Measurements from ENCODE around the gene PLCB2.

Gene PLCB2

GRCh38 chr15:40287968-40288367, 19.8 kb downstream of the PLCB2 start:
- H3K9me3 ChIP-seq (ENCODE audit: control insufficient read depth in 1 of 2, low read length in 2 of 2) = no peaks in the 10 kb centered on the region
- H3K27me3 ChIP-seq (ENCODE audit: low read depth, low read length) = peaks cover 3% of the 10 kb centered on the region
- H3K4me3 ChIP-seq (ENCODE audit: low read depth in 1 of 2, low read length in 2 of 2) = no peak overlapping the region
- H3K4me1 ChIP-seq (ENCODE audit: control insufficient read depth in 1 of 2, insufficient read depth in 2 of 2, low read length in 2 of 2) = peaks cover 0 to 31% of the 10 kb centered on the region in 2 donors
- H3K36me3 ChIP-seq (ENCODE audit: control insufficient read depth in 1 of 2, insufficient read depth in 2 of 2, low read length in 2 of 2) = no peaks in the 10 kb centered on the region
- no peak overlapping the region for H3K27ac ChIP-seq (ENCODE audit: low read length)

DNA sequence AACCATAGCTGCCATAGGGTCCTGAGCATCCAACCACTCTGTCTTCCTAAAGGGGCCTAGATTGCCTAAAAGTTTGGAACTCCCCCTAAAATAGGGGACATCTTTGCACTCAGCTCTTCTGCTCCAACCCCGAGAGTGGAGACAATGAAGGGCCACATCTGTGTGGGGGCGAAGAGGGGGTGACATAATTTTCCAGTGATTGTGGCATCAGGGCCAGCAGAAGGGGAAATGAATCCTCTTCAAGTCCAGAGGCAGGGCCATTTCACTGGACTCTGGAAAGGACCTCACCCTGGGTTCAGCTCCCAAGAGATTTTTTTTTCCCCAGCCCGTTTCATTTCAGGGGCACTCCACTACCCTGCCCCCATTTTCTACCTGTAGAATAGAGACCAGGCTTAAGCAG, 20.2 kb downstream of the PLCB2 start:
- H3K27me3 ChIP-seq (ENCODE audit: low read depth, low read length) = peaks cover 3% of the 10 kb centered on the region
- H3K4me1 ChIP-seq (ENCODE audit: control insufficient read depth in 1 of 2, insufficient read depth in 2 of 2, low read length in 2 of 2) = peaks cover 0 to 36% of the 10 kb centered on the region in 2 donors
- H3K4me3 ChIP-seq (ENCODE audit: low read depth in 1 of 2, low read length in 2 of 2) = no peak overlapping the region
- no peak overlapping the region for H3K27ac ChIP-seq (ENCODE audit: low read length)
- no peaks in the 10 kb centered on the region for H3K36me3 ChIP-seq (ENCODE audit: control insufficient read depth in 1 of 2, insufficient read depth in 2 of 2, low read length in 2 of 2)
- no peaks in the 10 kb centered on the region for H3K9me3 ChIP-seq (ENCODE audit: control insufficient read depth in 1 of 2, low read length in 2 of 2)

- no peak overlapping the region for H3K4me3 ChIP-seq (ENCODE audit: low read depth in 1 of 2, low read length in 2 of 2)
- peaks cover 0 to 42% of the 10 kb centered on the region in 2 donors for H3K4me1 ChIP-seq (ENCODE audit: control insufficient read depth in 1 of 2, insufficient read depth in 2 of 2, low read length in 2 of 2)
- H3K27me3 ChIP-seq (ENCODE audit: low read depth, low read length) = no peaks in the 10 kb centered on the region
- H3K36me3 ChIP-seq (ENCODE audit: control insufficient read depth in 1 of 2, insufficient read depth in 2 of 2, low read length in 2 of 2) = no peaks in the 10 kb centered on the region
- no peaks in the 10 kb centered on the region for H3K9me3 ChIP-seq (ENCODE audit: control insufficient read depth in 1 of 2, low read length in 2 of 2)
- no peak overlapping the region for H3K27ac ChIP-seq (ENCODE audit: low read length)
Observed at GRCh38 chr15:40286794-40287193, 20.9 kb downstream of the PLCB2 start.

- no peak overlapping the region for H3K27ac ChIP-seq (ENCODE audit: low read length)
- peaks cover 0 to 35% of the 10 kb centered on the region in 2 donors for H3K4me1 ChIP-seq (ENCODE audit: control insufficient read depth in 1 of 2, insufficient read depth in 2 of 2, low read length in 2 of 2)
- H3K36me3 ChIP-seq (ENCODE audit: control insufficient read depth in 1 of 2, insufficient read depth in 2 of 2, low read length in 2 of 2) = no peaks in the 10 kb centered on the region
- H3K27me3 ChIP-seq (ENCODE audit: low read depth, low read length) = peaks cover 6% of the 10 kb centered on the region
- H3K9me3 ChIP-seq (ENCODE audit: control insufficient read depth in 1 of 2, low read length in 2 of 2) = no peaks in the 10 kb centered on the region
- H3K4me3 ChIP-seq (ENCODE audit: low read depth in 1 of 2, low read length in 2 of 2) = no peak overlapping the region
Observed at GRCh38 chr15:40286061-40286532, 21.6 kb downstream of the PLCB2 start.

DNA sequence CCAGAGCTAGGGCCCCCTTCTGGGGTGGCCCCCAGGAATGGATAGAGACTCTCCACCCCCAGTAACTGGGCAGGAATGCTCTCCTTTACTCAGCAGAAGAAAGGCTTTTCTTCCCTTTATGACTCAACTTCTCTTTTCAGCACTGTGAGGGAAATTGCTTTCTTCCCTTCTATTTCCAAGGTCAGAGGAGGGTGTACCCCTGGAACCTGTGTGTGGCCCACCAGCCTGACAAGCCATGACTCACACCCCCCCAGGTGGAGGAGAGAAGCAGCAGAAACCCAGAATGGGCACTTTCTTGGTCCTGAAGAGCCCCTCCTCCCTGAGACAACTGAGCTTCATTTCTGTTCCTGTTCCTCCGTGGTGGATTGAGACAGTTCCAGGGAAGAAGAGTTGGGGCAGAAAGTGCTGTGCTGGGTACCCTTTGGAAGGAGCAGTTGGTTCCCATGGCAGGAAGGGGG, 22.2 kb downstream of the PLCB2 start:
- Histone ChIP-seq H3K9me3 (ENCODE audit: control insufficient read depth in 1 of 2, low read length in 2 of 2) (no peaks in the 10 kb centered on the region), H3K27me3 (ENCODE audit: low read depth, low read length) (peaks cover 11% of the 10 kb centered on the region), H3K4me1 (ENCODE audit: control insufficient read depth in 1 of 2, insufficient read depth in 2 of 2, low read length in 2 of 2) (peaks cover 0 to 30% of the 10 kb centered on the region in 2 donors), H3K27ac (ENCODE audit: low read length) (no peak overlapping the region), H3K4me3 (ENCODE audit: low read depth in 1 of 2, low read length in 2 of 2) (no peak overlapping the region), H3K36me3 (ENCODE audit: control insufficient read depth in 1 of 2, insufficient read depth in 2 of 2, low read length in 2 of 2) (no peaks in the 10 kb centered on the region)

DNA sequence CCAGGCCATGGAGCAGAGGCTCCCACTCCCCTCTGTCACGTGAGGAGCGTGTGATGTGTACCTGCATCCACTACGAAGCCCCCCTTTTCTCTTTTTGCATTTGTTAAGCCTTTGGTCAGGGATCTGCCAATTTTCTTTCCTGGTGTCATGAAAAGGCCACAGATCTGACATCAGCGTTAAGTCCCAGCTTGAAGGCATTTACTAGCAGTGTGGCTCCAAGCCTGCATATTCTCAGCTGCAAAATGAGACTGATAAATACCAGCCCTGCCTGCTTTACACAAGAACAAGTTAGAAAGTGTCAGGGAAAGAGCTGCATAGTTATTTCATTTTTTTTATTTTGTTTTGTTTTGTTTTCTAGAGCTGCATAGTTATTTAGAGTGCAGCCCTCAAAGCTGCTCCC, 22.6 kb downstream of the PLCB2 start:
- no peak overlapping the region for H3K27ac ChIP-seq (ENCODE audit: low read length)
- H3K4me1 ChIP-seq (ENCODE audit: control insufficient read depth in 1 of 2, insufficient read depth in 2 of 2, low read length in 2 of 2) = peaks cover 0 to 28% of the 10 kb centered on the region in 2 donors
- no peak overlapping the region for H3K4me3 ChIP-seq (ENCODE audit: low read depth in 1 of 2, low read length in 2 of 2)
- no peaks in the 10 kb centered on the region for H3K36me3 ChIP-seq (ENCODE audit: control insufficient read depth in 1 of 2, insufficient read depth in 2 of 2, low read length in 2 of 2)
- H3K27me3 ChIP-seq (ENCODE audit: low read depth, low read length) = peaks cover 15% of the 10 kb centered on the region
- H3K9me3 ChIP-seq (ENCODE audit: control insufficient read depth in 1 of 2, low read length in 2 of 2) = no peaks in the 10 kb centered on the region

DNA sequence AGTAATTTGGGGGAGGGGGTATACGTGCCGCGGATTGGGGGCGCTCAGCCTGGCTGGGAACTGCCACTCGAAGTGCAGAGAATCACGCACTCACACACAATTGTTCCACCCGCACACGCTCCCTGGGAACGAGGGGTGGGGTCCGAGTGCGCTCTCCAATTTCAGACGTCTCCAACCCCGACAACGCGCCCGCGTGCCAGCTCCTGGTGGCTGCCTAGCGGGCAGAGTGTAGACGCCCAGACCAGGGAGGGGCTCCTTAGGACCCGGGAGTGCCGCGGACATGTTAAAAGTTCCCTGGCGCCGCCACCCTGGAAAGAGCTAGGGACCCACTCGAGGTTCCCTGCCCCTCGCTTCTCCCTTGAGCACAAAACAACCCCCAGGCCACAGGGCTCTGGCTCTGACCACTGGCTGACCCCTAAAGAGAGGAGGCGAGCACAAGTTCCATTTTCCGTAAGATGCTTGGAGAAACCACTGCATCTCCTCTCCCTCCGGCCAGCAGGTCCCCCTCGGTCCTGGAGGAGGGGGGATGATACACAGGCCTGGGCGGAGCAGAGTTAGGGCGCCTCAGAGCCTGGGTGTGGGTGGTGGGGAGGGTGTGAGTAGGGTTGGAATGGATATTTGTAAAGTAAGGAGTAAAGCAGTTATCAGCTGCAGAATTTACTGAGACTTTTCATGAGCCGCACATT, 24.0 kb downstream of the PLCB2 start:
- Histone ChIP-seq H3K4me1 (ENCODE audit: control insufficient read depth in 1 of 2, insufficient read depth in 2 of 2, low read length in 2 of 2) (peaks cover 0 to 35% of the 10 kb centered on the region in 2 donors), H3K9me3 (ENCODE audit: control insufficient read depth in 1 of 2, low read length in 2 of 2) (no peaks in the 10 kb centered on the region), H3K36me3 (ENCODE audit: control insufficient read depth in 1 of 2, insufficient read depth in 2 of 2, low read length in 2 of 2) (no peaks in the 10 kb centered on the region), H3K27ac (ENCODE audit: low read length) (no peak overlapping the region), H3K27me3 (ENCODE audit: low read depth, low read length) (peaks cover 24% of the 10 kb centered on the region), H3K4me3 (ENCODE audit: low read depth in 1 of 2, low read length in 2 of 2) (peak overlapping the region in 1 of 2 donors; percentile 78)

DNA sequence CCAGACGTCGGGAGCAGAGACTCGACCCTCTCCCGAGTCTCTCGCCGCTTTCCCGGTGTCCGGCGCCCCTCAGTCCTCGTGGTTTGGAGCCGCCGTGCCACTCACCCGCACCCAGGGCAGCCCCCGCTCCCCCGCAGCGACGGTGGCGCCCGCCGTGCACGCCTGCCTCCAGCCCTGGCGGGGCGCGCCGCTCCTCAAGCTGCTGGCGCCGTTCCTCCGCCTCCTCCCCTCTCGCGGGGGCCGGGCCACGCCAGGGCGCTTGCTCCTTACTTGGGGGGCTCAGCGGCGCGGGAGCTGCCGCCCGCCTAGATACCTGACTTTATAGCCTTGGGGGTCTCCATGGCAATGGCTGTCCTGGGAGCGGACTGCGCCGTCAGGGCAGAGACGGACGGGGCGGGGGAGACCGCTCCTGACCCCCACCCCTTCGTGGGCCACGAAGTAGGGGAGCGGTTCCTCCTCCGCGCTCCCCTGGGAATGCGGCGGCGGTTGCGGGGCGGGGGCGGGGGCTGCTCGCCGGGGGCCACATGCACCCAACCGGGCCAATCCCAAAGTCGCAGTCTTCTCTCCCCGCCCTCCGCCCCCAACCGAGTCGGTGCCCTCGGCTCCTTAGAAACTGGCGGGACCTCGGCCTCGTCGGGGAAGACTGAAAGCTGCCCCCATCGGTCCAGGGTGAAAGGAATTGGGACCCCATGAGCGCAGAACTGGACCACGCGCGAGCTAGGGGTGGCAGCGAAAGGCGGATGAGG, 24.7 kb downstream of the PLCB2 start, which contains the start of gene ANKRD63:
Gene ANKRD63, minus strand, starts transcription at position 196 of the 746 bp plus-strand sequence. CDS start 478 bp downstream, outside the sequence.
- Histone ChIP-seq H3K4me1 (ENCODE audit: control insufficient read depth in 1 of 2, insufficient read depth in 2 of 2, low read length in 2 of 2) (peaks cover 0 to 35% of the 10 kb centered on the region in 2 donors), H3K27ac (ENCODE audit: low read length) (no peak within 1 kb of the TSS), H3K27me3 (ENCODE audit: low read depth, low read length) (peaks cover 31% of the 10 kb centered on the region), H3K36me3 (ENCODE audit: control insufficient read depth in 1 of 2, insufficient read depth in 2 of 2, low read length in 2 of 2) (no peaks in the 10 kb centered on the region), H3K4me3 (ENCODE audit: low read depth in 1 of 2, low read length in 2 of 2) (peak within 1 kb of the TSS; percentile 26 to 78), H3K9me3 (ENCODE audit: control insufficient read depth in 1 of 2, low read length in 2 of 2) (no peaks in the 10 kb centered on the region)

DNA sequence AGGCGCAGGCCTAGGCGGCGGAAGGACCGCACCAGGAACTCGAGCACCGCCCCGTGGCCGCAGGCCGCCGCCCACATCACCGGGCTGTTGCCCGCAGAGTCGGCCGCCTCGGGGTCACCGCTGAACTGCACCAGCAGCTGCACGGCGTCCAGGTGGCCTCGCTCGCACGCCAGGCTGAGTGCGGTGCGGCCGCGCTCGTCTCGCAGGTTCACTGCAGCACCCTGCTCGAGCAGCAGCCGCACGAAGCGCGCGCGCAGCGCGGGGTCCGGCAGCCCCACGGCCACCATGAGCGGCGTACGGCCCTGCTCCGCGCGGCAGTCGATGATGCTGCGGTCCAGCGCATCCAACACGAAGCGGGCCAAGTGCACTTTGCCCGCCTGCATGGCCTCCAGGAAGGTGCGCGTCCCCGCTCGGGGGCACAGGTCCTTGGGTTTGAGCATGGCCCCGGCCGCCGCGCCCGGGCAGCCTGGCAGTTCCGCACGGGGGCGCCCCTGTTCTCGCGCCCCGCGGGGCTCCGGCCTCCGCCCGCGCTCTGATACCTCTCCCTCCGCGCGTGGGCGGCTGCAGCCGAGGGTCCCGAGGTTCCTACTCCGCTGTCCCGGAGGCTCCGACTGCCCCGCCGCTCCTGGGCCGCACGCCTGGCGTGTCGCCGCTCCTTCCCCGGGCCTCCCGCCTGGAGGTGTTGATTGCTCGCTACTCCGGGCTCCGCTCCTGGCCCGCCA, 25.4 kb downstream of the PLCB2 start:
- H3K27me3 ChIP-seq (ENCODE audit: low read depth, low read length) = peaks cover 34% of the 10 kb centered on the region
- H3K4me3 ChIP-seq (ENCODE audit: low read depth in 1 of 2, low read length in 2 of 2) = peak overlapping the region; percentile 26 to 78
- no peak overlapping the region for H3K27ac ChIP-seq (ENCODE audit: low read length)
- H3K4me1 ChIP-seq (ENCODE audit: control insufficient read depth in 1 of 2, insufficient read depth in 2 of 2, low read length in 2 of 2) = peaks cover 0 to 35% of the 10 kb centered on the region in 2 donors
- H3K9me3 ChIP-seq (ENCODE audit: control insufficient read depth in 1 of 2, low read length in 2 of 2) = no peaks in the 10 kb centered on the region
- no peaks in the 10 kb centered on the region for H3K36me3 ChIP-seq (ENCODE audit: control insufficient read depth in 1 of 2, insufficient read depth in 2 of 2, low read length in 2 of 2)

GRCh38 chr15:40281801-40282146, 26.0 kb downstream of the PLCB2 start:
- no peaks in the 10 kb centered on the region for H3K9me3 ChIP-seq (ENCODE audit: control insufficient read depth in 1 of 2, low read length in 2 of 2)
- H3K27ac ChIP-seq (ENCODE audit: low read length) = no peak overlapping the region
- H3K36me3 ChIP-seq (ENCODE audit: control insufficient read depth in 1 of 2, insufficient read depth in 2 of 2, low read length in 2 of 2) = no peaks in the 10 kb centered on the region
- H3K4me1 ChIP-seq (ENCODE audit: control insufficient read depth in 1 of 2, insufficient read depth in 2 of 2, low read length in 2 of 2) = peaks cover 0 to 35% of the 10 kb centered on the region in 2 donors
- peak overlapping the region in 1 of 2 donors; percentile 78 for H3K4me3 ChIP-seq (ENCODE audit: low read depth in 1 of 2, low read length in 2 of 2)
- peaks cover 34% of the 10 kb centered on the region for H3K27me3 ChIP-seq (ENCODE audit: low read depth, low read length)
